GM21423 (cell line): Measurements from ENCODE around the gene NLRP9.
A peak's percentile ranks its signal among the peaks of the same experiment; 100 is the strongest.

Experiments
- ATAC-seq: cut with Tn5 transposase; IDR thresholded peaks from one replicate; pipeline ENCODE4 v1.9.1; 2021; ENCODE audit warnings: mild to moderate bottlenecking, moderate library complexity; ENCODE audit not compliant: unreplicated experiment

Gene NLRP9

DNA sequence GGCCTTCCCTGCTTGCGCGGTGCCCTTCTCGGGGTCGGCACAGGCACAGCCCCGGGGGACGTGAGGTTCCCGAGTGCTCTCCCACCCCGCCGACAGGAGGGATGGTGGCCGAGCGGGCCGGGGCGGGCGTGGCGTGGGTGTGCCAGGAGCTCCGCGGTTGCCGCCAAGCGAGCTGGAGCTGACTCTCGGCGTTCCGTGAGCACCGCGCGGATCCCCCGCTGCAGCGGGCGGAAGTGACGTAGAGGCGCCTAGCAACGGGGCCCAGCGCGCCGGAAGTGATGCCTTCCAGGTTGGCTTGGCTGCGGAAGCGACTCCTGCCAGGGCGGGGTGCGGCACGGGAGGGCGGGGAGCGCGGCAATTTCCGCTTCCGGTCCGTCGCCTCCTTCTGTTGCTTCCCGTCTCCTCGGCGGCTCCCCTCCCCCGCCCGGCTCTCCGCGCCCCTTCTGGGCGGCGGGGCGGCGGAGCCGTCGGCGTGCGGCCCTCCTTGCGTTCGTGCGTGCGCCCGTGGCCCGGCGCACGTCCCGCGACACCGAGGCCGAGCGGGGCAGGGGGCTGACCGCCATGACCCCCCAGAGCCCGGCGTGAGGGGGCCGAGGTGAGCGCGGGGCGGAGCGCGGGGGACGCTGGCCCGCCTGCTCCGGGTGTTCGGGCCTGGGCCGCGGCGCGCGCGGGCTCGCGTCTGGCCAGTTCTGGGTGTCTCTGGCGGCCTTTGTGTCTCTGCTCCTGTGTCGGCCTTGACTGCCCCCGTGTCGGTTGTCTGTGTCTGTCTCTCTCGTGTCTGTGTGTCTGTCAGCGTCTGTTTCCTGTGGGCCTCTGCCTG is 63.2 kb downstream of the NLRP9 start, which contains the start of gene EPN1:
Gene EPN1, plus strand, starts transcription at position 386 of the 820 bp plus-strand sequence. CDS start 3,402 bp downstream, outside the sequence.
- peak; percentile 62 for ATAC-seq

DNA sequence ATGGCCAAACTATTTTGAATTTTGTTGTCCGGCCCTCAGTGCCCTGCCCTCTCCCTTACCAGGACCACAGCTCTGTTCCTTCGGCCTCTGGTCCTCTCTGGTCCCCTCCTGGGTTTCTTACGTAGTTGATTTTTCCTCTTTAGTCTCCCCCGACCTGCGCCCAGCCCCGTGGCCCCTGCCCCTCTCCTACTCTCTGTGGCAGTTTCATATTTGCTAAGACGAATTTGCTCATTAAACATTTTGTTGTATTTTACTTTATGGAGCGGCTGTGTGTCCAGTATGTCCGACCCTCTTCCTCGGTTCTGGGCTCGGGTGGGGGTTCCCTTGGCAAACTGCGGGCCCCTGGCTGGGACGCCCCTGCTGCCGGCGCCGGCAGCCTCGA is 63.8 kb downstream of the NLRP9 start:
- ATAC-seq, result no peak

- no peak for ATAC-seq
These were observed 64.3 kb downstream of the NLRP9 start for GRCh38 chr19:55673889-55674288.

DNA sequence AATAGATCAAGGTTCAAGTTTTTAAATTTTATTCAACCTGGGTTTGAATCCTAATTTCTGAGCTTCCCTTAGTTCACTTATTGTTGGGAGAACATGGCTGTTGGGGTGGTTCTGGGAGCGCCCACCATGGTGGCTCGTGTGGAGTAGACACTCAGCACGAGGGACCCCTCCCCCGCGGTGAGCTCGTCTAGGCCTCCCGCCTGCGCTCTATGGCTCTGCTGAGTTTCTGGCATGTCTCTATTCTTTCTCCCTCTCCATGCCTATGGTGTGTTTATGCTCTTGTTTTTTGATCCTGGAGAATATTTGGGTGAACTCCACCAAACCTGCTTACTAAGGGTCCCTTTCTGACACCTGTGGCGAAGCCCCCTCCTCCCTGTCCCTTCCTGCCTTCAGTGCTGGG is 64.7 kb downstream of the NLRP9 start:
- no peak for ATAC-seq

- ATAC-seq, result no peak
These were observed 65.8 kb downstream of the NLRP9 start for GRCh38 chr19:55672418-55672817.

DNA sequence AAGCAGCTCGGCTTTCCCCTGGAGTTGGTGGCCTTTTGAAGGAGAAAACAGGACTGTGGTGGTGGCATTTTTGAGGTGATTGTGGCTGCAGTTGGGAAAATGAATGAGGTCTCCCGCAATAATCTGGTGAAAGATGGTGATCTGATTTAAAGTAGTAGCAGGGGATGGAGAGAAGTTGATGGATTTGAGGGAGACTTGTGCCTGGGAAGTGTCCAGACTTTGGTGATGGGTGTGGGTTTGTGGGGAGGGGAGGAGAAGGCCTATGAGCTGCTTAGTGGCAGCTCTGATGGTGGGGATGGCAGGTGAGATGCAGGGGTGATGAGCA is 67.2 kb downstream of the NLRP9 start:
- ATAC-seq, result no peak

DNA sequence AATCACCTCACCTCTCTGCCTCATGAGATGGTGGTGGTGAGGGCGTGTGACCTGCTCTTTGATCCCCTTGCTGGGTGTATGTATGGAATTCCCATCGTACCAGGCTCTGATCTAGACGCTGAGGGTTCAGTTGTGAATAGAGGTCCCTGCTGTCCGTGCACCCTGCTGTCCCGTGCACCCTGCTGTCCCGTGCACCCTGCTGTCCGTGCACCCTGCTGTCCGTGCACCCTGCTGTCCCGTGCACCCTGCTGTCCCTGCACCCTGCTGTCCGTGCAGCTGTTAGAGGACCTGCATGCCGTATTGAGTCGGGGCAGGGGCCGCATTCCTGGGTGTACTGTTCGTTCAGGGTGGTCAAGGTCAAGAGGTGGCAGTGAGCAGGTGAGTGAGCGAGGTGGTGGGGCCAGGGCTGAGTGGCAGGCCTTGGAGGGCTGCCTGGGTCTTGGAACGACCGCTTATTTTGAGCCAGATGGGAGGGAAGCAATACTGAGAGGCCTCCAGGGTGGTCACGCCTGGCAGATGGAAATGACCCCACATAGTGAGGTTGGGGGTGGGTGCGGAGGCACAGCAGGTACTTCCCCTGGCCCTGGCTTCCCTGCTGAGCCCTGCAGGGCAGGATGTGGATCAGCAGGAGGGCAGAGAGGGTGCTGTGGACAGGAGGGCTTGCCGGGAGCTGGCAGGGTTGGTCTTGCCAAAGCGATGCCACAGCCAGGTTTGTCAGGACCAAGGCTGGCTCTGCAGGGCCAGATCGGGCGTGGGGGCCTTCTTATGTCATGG is 67.7 kb downstream of the NLRP9 start:
- no peak for ATAC-seq

DNA sequence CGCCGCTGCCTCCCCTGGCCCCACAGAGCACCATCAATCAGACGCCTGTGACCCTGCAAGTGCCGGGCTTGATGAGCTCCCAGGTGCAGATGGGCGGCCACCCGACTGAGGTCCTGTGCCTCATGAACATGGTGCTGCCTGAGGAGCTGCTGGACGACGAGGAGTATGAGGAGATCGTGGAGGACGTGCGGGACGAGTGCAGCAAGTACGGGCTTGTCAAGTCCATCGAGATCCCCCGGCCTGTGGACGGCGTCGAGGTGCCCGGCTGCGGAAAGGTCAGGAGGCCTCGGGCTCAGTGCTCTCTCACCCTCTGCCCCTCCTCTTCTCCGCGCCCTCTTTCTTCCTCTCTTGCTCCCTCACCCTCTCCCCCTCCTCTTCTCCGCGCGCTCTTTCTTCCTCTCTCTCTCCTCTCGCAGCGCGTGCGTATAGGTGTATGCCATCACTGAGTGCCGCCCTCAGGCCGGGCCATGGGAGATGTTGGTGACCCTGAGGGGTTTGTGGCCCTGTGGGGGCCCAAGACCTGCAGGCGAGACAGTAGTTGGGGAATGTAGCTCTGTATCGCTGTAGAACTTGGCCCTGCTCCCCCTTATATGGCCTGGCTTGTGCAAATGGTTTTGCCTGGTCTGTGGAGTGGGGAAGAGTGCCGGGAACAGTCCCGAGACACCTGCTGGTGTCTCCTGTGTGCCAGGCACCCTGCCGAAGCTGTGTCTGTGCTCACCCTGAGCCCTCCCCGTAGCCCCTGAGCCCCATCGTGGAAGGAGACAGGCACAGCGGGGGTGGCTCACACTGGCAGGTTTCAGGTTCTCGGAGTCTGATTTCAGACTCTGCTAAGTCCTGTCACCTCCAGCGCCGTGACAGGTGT is 68.6 kb downstream of the NLRP9 start:
- ATAC-seq, result no peak

DNA sequence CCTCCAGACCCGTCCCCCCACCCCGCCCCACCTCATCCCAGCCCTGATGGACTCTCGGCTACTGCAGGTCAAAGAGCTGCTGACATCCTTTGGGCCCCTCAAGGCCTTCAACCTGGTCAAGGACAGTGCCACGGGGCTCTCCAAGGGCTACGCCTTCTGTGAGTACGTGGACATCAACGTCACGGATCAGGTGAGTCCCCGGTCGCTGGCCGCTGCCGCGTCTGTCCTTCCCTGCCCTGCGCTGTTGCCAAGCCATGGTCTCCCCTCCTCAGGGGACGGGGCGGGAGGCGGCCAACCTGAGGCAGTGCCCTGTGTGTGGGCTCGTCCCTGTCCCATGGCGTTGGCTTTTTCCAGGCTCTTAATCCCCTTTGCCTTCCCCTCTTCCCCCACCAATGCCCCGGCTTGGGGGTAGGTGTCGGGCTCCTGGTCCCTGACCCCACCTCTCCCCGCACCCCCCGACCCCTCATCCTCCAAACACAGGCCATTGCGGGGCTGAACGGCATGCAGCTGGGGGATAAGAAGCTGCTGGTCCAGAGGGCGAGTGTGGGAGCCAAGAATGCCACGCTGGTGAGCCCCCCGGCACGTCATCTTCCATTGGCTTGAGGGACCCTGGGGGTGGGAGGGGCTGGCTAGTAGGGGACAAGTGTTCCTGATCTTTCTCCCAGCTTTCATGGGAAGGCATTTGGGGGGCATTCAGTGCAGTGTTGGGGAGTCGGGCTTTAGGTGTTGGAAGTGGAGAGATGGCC is 69.4 kb downstream of the NLRP9 start:
- no peak for ATAC-seq

DNA sequence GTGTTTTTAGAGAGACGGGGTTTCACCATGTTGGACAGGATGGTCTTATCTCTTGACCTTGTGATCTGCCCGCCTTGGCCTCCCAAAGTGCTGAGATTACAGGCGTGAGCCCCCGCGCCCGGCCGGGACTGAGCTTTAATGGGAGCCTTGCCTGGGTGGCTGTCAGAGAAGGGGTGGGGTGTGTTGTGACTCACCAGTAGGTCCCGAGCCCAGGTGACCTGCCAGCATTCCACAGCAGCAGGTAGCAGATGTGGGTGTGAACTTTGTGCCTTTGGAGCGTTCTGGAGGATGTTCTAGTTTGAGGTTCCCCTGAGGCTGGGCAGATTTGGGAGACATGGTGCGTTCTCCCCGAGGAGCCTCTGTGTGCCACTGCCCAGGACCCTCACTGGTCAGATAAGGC is 70.2 kb downstream of the NLRP9 start:
- ATAC-seq, result no peak

GRCh38 chr19:55667511-55667910 is 70.7 kb downstream of the NLRP9 start:
- ATAC-seq, result no peak

DNA sequence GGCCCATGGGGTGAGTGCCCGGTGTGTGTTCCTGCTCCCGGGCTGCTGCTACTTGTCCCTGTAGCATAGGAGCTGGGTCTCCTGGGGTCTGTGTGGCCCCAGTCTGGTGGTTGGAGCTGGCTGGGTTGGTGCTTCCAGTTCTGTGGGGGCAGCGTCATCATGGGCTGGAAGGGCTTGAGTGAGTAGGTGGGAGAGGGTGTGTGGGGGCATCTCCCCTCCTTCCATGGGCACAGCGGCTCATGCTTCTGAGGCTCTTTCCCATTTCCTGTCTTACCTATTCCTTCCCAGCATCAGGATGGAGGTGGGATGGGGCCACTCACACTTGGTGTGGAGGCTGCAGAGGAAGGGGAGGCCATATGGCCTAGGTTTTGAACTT is 71.2 kb downstream of the NLRP9 start:
- ATAC-seq, result no peak

DNA sequence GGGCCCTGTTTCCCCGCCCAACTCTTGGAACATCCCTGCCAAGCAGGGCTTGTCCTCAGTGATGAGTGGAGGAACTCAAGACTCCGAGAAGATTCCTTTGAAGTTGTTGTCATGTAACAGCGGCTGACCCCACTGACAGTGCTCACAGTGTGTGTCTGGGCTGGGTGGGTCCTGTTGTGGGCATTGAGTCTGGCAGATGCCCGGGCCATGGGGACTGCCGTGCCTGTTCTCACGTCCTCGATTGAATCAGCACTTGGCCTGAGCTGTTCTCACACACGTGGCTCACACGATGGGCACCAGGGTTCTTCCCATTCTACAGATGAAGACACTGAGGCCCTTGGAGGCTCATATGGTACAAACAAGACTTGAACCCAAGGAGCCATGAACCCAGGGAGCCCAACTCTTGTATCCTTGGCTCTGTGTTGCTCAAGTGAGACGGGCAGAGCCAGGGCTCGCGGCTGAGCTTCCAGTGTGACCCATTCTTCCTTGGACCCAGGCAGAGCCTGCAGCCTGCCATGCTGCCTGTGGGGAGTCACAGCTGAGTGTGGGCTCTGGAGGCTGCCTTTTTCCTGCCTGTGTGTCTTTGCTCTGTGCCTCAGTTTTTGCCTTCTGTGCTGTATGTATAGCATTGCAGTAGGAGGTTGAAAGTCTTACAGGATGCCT is 71.7 kb downstream of the NLRP9 start:
- no peak for ATAC-seq

- ATAC-seq, result no peak
These were observed 74.2 kb downstream of the NLRP9 start for GRCh38 chr19:55663846-55664536.

DNA sequence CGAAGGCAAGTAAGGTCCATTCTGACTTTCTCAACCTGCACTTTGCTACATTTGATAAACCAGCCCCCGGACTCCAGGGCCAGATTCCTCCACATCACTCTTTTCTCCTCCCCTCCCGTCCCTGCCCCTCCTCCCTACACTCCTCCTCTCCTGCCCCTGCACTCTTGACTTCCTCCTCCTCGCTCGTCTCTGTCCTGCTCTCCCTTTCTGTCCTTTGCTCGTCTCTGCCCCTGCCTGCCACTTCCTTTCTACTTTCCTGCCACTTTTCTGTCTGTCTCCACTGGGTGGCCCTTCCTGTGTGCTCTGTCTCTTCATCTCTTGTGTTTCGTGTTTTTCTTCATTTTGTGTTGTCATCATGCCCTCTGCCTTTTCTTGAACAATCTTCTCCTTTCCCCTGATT is 76.4 kb downstream of the NLRP9 start:
- no peak for ATAC-seq

DNA sequence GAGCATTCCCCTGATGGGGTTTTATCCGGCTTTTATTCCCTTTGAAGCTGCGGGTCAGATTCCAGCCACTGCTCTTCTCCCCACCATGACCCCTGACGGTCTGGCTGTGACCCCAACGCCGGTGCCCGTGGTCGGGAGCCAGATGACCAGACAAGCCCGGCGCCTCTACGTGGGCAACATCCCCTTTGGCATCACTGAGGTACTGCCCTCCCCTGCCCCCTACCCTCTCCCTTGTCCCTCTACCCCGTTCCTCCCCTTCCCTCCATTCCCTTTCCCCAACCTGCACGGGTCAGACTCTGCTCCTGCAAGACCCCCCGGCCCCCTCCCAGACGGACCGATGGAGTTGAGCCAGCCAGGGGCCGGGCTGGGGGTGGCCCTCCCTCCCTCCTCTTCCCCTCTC is 77.2 kb downstream of the NLRP9 start:
- no peak for ATAC-seq

DNA sequence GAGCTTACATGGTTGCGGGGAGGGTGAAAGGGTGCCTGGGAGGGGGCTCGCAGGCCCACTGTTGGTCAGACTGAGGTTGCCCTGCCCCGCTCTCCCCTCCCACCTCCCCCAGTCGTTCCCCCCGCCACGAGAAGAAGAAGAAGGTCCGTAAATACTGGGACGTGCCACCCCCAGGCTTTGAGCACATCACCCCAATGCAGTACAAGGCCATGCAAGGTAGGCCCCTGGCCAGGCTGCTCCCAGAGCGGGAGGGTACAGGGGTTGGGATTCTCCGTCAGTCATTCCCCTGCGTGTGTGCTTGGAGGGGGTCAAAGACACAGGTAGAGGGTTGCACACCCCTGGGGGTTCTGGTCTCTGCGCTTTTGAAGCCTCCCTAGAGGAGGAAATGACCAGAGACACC is 77.8 kb downstream of the NLRP9 start:
- ATAC-seq, result no peak

DNA sequence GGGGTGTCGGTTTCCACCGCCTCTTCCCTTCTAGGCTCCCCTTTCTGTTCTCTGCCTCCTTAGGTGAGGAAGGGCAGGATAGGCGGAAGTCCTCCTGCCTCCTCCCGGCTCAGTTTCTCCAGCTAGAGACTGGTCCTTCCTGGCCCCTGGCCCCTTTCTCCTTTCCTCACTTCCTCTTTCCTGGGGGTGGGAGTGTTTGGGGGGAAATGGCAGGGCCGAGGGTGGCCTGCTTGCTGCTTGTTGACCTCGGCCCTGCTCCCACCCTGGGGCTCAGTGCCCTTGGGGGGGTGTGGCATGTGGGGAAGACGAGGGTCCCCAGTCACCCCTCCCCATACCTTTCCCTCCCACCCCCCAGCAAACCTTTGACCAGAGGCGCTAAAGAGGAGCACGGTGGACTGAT is 78.4 kb downstream of the NLRP9 start:
- ATAC-seq, result no peak

- ATAC-seq, result no peak
These were observed 79.2 kb downstream of the NLRP9 start for GRCh38 chr19:55658846-55659459.
